ENCODE results near the gene FYB1.
A peak's percentile ranks its signal among the peaks of the same experiment; 100 is the strongest.

FYB1 gene

DNA sequence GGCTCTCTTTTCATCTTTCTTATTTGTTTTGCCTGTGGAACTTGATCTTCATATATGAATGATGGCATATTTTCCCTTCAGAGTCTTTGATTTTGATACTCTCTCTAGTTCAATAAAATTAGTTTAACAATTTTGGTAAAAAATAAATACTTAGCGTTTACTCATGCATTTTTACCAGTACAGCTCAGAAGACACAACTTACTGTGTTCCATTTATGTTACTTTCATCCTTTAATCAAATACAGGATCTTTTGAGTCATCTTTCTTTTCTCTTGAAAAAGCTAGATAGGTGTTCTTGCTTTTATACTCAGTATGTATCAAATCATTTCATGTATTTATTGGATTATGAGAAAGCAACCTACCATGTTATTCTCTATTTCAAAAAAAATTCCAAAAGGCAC is 98.0 kb downstream of the FYB1 start:
- DNase-seq (ENCODE audit: low read depth in 2 of 2), result no peak

DNA sequence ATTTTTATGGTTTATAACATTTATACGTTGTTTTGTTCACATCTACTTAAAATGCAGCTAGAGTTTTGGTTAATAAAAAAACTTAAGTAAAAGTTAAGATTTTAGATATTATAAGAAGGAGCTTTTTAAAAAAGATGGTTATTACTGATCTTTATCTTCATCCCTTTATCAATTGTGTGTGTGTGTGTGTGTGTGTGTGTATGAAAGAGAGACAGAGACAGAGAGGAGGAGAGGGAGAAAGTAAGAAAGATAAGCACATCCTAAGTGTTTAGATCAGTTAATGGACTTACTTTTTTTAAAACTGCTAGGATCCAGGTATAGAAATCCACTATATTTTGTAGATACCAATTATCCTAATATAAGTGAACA is 99.3 kb downstream of the FYB1 start:
- DNase-seq (ENCODE audit: low read depth in 2 of 2), result no peak

DNA sequence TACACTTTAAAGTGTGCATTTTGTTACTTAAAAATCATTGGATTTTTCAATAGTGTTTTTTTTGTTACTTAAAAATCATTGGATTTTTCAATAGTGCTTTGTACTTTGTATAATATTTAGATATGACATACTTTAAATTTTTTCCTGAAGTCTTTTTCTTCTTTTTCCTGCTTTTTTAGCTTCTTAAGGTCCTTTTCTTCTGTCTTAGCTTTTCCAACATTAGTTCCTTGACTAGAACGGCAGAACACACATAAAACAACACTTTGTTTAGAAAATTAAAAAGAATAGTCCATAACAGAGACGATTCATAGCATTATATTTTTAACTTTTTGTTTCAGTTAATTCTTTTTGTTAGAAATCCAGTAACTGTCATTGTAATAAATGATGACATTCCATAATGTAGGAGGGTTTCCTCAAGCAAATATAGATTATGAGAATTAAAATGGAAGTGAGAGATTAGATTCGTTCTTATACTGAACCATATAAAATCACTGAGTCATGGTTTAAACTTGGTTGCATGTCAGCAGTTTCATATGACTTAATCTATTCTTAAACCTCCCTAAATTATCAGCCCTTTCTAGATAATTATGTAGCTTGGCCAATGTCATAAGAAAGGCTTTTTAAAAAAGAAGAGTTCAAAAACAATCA is 99.8 kb downstream of the FYB1 start:
- no peak for DNase-seq (ENCODE audit: low read depth in 2 of 2)

DNA sequence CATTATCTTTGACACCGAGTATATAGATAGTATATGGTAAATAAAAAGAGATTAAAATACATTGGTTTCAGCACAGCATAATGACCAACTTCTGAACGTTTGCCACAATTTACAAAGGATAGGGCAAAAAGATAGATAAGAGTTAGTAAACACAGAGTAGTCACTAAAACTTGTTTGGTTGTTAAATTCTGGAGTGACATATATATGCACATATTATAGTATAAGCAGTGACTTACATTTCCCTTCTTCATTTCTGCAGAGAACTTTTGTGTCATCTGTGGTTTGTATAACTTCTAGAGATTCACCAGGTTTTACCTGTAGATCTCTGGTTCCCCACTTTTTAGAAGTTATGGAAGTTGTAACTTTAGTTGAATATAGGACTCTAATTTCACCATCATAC is 100.7 kb downstream of the FYB1 start:
- DNase-seq (ENCODE audit: low read depth in 2 of 2), result no peak

DNA sequence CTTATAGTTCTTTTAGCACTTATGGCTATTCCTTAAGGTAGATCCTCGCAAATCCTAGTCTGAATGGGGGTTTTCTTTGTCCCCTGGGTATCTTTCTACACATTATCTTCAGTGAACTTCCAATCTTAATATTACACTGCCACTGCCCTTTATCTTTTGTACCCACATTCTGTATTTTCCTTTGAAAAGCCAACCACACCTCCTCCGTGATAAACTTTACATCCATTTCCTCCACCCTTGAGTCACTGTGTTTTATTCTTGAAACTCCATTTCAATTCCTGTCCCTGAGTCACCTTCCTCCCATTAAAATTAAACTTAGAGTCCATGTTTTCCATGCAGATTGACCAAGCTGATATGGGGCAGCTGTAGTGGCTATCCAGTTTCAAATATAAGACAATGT is 102.0 kb downstream of the FYB1 start:
- DNase-seq (ENCODE audit: low read depth in 2 of 2), result no peak

DNA sequence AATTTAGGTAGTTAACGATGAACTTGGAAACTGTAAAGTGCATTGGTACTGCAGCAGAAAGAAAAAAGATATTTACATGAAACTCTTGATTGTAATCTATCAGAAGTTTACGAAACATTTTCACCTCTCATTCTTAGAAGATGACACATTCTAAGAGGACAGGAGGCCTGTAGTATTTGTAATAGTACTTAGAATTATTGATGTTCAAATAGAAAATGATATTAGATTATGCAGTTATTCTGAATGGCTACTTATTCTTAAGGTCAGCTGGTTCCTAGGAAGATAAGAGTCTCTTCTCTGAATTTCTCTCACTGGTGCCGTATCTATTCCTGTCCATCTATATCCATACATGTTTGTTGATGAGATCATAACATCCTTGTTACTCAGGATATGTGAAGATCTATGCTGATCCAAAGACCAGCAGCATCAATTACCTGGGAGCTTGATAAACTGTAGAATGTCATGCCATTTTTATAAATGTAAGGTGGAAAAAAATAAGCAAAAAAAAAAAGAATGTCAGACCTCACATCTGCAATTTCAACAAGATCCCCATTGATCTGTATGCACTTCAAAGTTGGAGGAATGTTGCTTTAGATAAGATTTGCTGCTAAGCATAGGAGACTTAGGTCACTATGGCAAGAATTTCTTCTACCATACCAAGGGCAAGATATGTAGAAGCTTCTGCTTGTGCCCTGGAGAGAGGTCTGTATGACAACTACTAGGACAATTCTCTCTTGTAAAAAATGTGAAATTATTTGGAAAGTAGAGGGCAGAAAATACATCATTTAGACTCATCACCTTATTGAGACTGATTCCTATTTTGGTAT is 102.8 kb downstream of the FYB1 start:
- no peak for DNase-seq (ENCODE audit: low read depth in 2 of 2)

DNA sequence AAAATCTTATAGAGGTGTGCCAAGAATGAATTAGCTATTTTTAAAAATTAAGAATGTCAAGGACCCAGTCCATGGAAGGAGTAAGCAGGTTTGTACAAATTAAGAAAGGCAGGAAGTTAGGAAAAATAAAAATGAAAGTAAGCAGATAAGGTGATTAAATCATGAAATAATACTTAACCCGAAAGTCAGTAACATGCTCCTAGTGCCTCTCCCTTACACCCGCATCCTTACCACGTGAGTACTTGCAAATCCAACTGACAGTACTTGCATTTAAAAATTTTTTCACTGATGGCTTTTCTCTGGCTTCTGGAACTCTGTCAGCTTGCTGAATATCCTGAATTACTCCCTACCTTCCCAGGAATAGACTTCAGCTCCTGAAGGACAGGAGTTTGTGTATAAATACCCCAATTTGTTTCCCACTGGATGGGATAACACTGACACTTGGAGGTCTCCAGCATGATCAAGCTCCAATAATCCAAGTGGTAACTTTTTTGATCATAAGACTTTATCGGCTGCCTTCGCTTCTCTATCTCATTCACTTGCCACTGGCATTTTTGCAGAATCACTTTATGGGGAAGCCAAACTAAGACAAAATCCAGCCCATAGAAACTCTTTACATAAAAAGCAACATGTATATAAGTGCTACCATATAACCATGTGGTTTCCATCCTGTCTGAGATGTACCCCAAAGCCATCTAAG is 103.6 kb downstream of the FYB1 start:
- no peak for DNase-seq (ENCODE audit: low read depth in 2 of 2)

DNA sequence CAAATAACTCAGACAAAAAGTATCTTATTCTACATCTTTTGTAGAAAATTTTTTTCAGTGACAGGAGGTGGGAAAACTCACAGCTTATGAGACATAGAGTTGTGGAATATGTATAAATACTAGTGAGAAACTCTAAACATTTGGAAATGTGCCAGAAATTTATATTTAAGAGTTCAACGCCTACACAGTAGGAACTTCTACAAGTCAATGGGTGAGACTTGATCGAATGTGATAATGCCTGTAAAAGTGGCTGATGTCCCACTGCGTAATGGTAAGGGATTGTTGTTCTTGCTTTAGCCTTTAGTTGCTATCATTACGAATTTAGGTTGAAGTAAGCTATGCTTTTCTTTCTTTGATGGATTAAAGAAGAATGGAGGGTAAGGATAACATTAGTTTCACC is 105.2 kb downstream of the FYB1 start:
- DNase-seq (ENCODE audit: low read depth in 2 of 2), result no peak

DNA sequence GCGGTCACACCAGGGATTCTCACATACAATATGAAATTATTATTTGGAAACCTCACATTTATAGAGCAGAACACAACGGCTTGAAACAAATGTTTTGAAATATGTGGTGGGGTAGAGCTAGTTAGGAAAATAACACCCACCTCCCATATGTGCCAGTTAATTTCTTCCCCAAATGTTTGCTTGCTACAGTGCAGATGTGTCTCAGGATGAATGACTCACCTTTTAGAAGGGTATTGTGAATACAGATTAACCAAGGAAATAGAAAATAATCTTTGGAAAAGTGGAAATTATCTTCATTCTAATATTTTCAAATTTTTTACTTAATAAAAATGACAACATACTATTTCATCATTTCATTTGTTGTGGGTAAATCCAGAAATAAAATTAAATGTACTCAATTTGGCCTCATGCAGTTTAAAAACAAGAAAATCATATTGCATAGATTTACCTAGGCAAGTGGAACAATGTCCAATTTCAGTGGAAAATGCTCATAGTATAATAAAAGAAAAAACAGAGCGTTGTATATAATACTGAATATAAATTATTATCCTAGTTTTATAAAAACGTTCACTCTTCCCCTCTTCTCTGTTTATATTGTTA is 105.9 kb downstream of the FYB1 start:
- no peak for DNase-seq (ENCODE audit: low read depth in 2 of 2)

DNA sequence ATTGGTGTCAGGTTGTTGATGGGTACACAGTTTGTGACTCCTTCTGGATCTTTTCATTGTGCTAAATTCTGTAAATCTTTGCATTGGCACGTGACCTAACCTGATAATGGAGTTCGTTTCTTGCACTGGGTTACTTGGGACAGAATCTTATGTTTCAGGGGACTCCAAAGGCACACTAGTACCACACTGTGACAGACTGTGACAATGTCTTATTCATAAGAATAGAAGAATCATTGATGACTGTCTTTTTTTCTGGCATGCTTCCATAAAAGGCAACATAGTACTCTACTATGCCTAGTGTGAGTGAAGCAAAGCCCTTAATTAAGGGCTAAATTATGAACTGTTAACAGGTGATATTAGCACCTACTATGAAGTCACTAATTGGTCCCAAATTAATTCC is 109.8 kb downstream of the FYB1 start:
- DNase-seq (ENCODE audit: low read depth in 2 of 2), result no peak

DNA sequence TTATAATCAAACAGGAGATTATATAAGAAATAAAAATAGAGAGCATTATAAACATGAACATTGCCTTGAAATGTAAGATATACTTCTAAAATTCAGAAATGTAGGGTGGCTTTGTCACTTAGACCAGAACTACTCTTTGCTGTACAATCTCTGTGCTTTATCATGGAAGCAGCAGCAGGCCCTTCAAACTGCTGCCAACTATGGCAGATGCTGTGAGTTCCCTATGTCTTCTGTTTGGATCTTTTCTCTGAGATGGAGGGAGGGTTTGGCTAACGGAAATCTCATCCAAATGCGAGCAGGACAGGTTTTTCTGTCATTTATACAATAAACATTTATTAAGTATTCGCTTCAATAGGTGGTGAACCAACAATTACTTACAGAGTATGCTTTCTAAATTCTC is 110.4 kb downstream of the FYB1 start:
- no peak for DNase-seq (ENCODE audit: low read depth in 2 of 2)

DNA sequence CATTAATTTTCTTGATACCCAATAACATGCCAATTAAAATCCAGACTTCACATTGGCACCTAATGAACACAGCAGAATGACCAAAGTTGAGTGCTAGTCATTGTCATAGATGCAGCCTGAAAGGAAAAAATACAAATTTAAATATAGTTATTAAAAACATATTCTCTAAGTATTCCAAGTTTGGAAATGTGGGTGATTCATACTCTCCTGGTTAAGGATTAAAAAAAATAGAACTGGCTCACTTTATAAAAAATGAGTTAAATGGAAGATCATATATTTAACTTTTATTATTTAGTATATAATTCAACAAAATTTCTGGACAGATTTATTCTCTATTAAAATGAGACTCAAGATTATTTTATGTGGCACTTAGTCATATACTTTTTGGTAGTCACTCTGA is 112.0 kb downstream of the FYB1 start:
- no peak for DNase-seq (ENCODE audit: low read depth in 2 of 2)

DNA sequence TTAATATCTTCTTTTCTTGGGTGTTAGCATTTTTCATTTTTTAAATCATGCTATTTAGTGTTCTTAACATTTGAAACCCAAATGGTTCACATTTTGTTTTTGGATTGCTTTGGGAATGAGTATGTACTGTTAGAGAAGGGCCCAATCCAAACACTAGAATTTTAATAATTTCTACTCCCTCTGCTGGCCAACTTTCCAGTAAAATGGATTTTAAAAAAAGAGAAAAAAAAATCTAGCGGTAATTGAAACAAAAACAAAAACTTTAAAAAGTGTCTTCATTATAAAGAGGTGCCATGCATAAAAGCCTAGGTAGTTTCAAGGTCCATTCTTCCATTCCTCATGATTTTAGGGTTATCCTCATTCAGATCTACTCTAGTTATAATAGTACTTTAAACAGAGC is 113.0 kb downstream of the FYB1 start:
- no peak for DNase-seq (ENCODE audit: low read depth in 2 of 2)

DNA sequence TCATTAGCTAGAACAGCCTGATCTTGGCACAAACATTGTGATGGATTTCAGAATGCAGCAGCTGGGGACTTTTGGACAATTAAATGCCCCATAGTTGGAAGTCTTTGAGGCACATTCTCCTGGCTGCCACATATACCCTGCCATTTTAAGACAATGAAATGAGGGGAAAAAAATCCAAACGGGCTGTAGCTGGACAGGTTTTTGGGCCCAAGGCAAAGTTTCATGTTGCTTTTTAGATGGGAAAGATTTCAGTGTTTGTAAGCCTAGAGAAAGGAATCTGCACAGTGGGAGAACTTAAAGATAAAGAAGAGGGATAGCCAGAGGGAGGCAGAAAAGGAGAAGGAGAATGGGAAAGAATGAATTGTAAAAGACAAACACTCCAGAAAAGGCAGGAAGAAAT is 115.1 kb downstream of the FYB1 start:
- DNase-seq (ENCODE audit: low read depth in 2 of 2), result no peak

DNA sequence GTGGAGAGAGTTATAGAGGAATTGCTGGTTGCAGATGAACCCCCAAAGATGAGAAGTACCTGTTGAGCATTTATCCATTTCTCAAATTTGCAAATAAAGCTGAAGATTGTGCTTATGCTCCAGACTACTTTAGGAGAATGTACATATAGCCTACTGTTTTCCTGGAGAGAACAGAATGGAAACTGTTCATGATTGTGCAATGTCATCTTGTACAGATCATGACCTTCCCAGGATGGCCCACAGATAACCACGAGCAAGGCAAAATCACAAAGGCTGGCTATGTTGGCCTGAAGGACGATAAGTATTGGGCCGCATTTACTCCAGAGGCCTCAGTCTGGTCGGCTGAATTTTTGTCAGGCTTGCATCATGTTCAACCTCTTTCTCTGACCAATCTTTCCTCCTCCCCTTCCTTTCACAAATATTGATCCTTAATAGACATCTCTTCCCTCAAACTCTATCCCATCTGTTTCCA is 116.6 kb downstream of the FYB1 start:
- no peak for DNase-seq (ENCODE audit: low read depth in 2 of 2)

DNA sequence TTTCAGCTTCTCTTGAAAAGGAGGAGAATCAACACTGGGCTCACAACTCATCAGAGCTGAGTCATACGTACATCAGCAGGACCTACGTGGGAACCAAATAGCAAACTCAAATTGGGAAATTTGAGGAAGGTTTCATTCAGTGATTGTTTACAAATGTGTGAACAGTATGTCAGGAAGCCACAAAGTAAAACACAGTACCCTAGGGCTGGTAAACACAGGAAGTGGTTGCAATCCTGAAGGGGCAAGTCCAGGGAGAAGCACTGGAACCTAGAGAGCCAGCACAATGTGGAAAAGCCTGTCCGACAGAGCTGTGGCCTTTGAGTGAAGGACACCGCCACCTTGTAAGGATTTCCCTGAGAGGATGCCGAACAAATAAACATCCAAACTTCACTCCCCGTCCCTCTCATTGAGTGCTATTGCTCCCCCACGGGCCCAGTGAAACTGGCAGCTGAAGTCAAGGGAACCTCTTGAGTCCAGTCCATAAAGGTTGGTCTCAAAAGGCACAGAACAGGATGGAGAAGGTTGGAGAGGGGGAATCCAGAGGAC is 118.4 kb downstream of the FYB1 start:
- peak; percentile 67 to 74 for DNase-seq (ENCODE audit: low read depth in 2 of 2)

DNA sequence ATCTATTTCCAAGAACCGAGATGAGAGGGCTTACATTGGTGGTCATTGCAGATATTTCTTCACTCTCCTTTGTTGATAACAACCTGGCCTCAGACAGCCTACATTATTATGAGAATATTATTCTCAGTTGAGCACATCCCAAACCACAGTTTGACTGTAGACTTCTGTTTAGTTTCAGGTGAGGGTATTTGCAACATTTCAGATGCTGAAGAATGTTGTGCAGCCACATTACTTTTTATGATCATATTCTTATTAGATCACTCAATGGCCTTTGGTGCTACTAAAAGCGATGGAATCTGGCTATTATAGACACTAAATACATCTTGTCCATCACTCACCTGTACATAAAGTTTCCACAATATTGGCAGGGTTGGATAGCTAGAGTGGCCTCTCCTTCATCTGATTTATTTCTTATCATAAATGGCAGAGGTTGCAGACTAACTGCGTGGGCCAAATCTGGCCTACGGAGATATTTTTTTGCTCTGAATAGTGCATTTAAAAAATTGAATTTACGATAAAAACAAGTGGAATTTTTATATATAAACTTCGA is 119.0 kb downstream of the FYB1 start:
- no peak for DNase-seq (ENCODE audit: low read depth in 2 of 2)

DNA sequence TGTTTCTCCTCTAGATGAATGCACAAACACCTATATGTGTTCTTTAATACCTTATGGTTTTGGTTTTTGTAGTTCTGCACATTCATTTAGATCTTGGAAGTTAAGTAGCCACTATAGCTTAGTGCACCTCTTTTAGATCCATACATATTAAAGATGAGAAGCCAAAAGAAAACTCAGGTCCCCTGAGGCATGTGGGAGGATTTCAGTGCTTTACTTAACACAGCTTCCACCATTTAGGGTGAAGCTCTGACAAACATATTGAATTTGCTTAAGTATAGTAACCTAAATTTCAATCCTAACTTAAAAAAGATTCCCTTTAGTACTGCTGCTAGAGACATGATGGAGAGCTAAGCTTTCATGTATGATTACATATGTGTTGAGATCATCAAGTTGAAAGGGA is 119.5 kb downstream of the FYB1 start:
- DNase-seq (ENCODE audit: low read depth in 2 of 2), result no peak

DNA sequence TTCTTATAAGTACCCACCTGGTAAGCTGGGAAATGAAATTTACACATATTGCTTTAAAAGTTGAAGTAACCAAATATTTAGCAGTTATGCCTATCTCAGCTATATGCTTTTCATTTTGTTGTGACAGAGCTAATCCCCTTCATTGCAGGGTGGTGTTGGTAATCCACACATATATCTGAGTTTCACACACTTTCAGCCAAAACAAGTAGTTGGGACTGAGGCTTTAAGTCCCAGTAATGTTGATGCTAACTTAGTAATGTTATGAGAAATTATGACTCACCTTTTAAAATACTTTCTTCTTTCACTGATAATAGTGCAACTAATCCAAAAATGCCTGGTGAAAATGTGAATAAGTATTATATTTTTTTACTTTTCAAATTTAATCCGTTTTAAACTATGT is 126.0 kb downstream of the FYB1 start:
- DNase-seq (ENCODE audit: low read depth in 2 of 2), result no peak

DNA sequence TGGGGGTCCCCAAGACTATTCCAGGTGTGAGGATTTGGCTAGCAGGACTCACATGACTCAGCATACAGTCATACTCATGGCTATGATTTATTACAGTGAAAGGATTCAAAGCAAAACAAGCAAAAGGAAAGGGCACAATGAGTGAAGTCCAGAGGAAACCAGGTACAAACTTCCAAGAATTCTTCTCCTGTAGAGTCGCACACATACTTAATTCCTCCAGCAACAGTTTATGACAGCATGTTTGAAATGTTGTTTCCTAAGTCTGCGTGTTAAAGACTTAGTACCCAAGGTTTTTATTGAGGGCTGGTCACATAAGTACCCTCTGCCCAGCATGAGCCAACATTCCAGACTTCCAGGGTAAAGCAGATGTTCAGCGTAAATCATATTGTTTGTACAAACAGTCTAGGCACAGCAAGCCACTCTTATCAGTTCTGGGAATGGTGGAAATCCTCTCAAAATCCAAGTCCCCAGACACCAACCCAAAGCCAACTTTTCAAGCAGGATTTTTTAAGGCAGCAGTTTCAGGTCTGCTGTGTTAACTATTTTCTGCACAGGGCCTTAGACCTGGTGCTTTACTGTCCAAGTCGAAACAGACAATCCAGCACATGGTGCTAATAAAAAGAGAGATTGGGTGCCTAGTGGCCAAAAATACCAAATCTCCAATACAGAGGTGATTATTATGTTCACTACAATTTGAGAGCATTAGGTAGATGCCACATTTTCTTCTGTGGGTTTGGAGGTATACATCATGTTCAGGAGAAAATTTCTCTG is 126.6 kb downstream of the FYB1 start:
- DNase-seq (ENCODE audit: low read depth in 2 of 2), result no peak

DNA sequence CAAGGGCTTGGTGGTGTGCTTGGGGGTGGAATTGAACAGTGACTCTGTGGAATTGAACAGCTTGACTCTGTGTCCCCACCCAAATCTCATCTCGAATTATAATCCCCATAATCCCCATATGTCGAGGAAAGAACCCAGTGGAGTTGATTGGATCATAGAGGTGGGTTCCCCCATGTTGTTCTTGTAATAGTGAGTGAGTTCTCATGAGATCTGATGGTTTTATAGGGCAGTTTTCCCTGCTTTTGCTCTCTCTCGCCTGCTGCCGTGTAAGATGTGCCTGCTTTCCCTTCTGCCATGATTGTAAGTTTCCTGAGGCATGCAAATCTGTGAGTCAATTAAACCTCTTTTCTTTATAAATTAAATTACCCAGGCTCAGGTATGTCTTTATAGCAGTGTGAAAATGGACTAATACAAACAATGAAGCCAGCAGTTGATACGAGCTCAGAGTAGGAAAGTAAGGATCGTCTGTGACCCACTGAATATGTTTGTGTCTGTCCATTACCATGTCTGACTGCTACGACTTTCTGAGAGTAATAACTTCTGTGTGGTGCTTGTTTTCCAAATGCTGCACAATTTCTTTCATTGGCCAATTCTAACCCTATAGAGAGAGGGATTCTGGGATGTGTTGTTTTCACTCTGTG is 127.3 kb downstream of the FYB1 start:
- DNase-seq (ENCODE audit: low read depth in 2 of 2), result no peak
